Neural cell (in vitro differentiated cells): ENCODE data around the gene RAB11FIP4. TPM values are rescaled to one million over a fixed set of nuclear protein-coding genes. Genes with fewer than 3 reads are reported as not detected.

Source experiments
- H2AFZ ChIP-seq: fragments of 200-600, 300-800 bp; sonication (generic), shearing (Covaris generic); 2 replicates; pipeline ENCODE4 v1.6.0; 2014; ENCODE audit warnings: low read depth, mild to moderate bottlenecking, antibody characterized with exemption, low read length, moderate library complexity
- H3F3A ChIP-seq: fragments of 200-600 bp; shearing (Covaris generic); 2 replicates; pipeline ENCODE4 v1.6.1; 2016; ENCODE audit warnings: mild to moderate bottlenecking, moderate library complexity, mixed read lengths, antibody characterized with exemption, low read length; ENCODE audit not compliant: insufficient read depth, poor library complexity, severe bottlenecking
- H3K27ac ChIP-seq: fragments of 200-600, 300-800 bp; sonication (generic), shearing (Covaris generic); 2 replicates; pipeline ENCODE4 v1.5.1; 2014; ENCODE audit warnings: mild to moderate bottlenecking, low read length, moderate library complexity
- H3K27me3 ChIP-seq: fragments of 300-800, 200-600 bp; sonication (generic), shearing (Covaris generic); 2 replicates; pipeline ENCODE4 v1.6.0; 2014; ENCODE audit warnings: mild to moderate bottlenecking, low read depth, low read length, moderate library complexity; ENCODE audit not compliant: insufficient read depth
- H3K36me3 ChIP-seq: fragments of 300-800, 200-600 bp; sonication (generic), shearing (Covaris generic); 2 replicates; pipeline ENCODE4 v1.5.1; 2014; ENCODE audit warnings: mild to moderate bottlenecking, antibody characterized with exemption, low read length, moderate library complexity; ENCODE audit not compliant: insufficient read depth
- H3K4me2 ChIP-seq: fragments of 300-800, 200-600 bp; sonication (generic), shearing (Covaris generic); 2 replicates; pipeline ENCODE4 v1.6.0; 2014; ENCODE audit warnings: mild to moderate bottlenecking, low read length
- H3K4me3 ChIP-seq: fragments of 300-800, 200-600 bp; sonication (generic), shearing (Covaris generic); 2 replicates; pipeline ENCODE4 v1.5.1; 2014; ENCODE audit warnings: mild to moderate bottlenecking, low read length, moderate library complexity
- H3K79me2 ChIP-seq: fragments of 200-600 bp; shearing (Covaris generic); replicated peaks from 2 replicates; pipeline ENCODE4 v1.6.0; 2014; ENCODE audit warnings: mild to moderate bottlenecking, low read length, moderate library complexity; ENCODE audit not compliant: insufficient read depth
- H3K9ac ChIP-seq: fragments of 300-800, 200-600 bp; sonication (generic), shearing (Covaris generic); 2 replicates; pipeline ENCODE4 v1.6.1; 2016; ENCODE audit warnings: mild to moderate bottlenecking, low read length, mixed read lengths
- H3K9me2 ChIP-seq: fragments of 200-600 bp; shearing (Covaris generic); 2 replicates; pipeline ENCODE4 v1.6.1; 2016; ENCODE audit warnings: mild to moderate bottlenecking, low read length, mixed read lengths; ENCODE audit not compliant: insufficient read depth
- H3K9me3 ChIP-seq: fragments of 200-600, 300-800 bp; sonication (generic), shearing (Covaris generic); 2 replicates; pipeline ENCODE4 v1.6.1; 2016; ENCODE audit warnings: mild to moderate bottlenecking, mixed run types, low read length, moderate library complexity, mixed read lengths
- H4K20me1 ChIP-seq: fragments of 200-600 bp; shearing (Covaris generic); 2 replicates; pipeline ENCODE4 v1.6.1; 2016; ENCODE audit warnings: mild to moderate bottlenecking, mixed run types; ENCODE audit not compliant: insufficient read depth
- EP300 ChIP-seq: fragments of 450-650 bp; conservative IDR thresholded peaks from 2 replicates; pipeline ENCODE4 v1.6.1; 2014; ENCODE audit warnings: antibody characterized with exemption, mild to moderate bottlenecking, moderate library complexity; ENCODE audit not compliant: poor library complexity, severe bottlenecking
- EZH2 ChIP-seq: fragments of 200-600, 300-800 bp; shearing (Covaris generic), sonication (generic); IDR thresholded peaks from 2 replicates; pipeline ENCODE4 v1.6.1; 2014; ENCODE audit warnings: antibody characterized with exemption, low read length, borderline replicate concordance, mild to moderate bottlenecking; ENCODE audit not compliant: insufficient read depth, poor library complexity, severe bottlenecking
- MXI1 ChIP-seq: fragments of 450-650 bp; conservative IDR thresholded peaks from 2 replicates; pipeline ENCODE4 v1.6.1; 2014; ENCODE audit warnings: antibody characterized with exemption, mild to moderate bottlenecking; ENCODE audit not compliant: poor library complexity, severe bottlenecking
- POLR2AphosphoS5 ChIP-seq: IDR thresholded peaks from 2 replicates; pipeline ENCODE4 v1.6.1; 2012
- RAD21 ChIP-seq: fragments of 450-650 bp; conservative IDR thresholded peaks from 2 replicates; pipeline ENCODE4 v1.6.1; 2014; ENCODE audit warnings: antibody characterized with exemption, mild to moderate bottlenecking, moderate library complexity
- SMC3 ChIP-seq: fragments of 450-650 bp; conservative IDR thresholded peaks from 2 replicates; pipeline ENCODE4 v1.6.1; 2014; ENCODE audit warnings: antibody characterized with exemption, mild to moderate bottlenecking, moderate library complexity; ENCODE audit not compliant: poor library complexity
- TAF1 ChIP-seq: IDR thresholded peaks from 2 replicates; pipeline ENCODE4 v1.6.1; 2012; ENCODE audit warnings: low read depth
- polyA plus RNA-seq: library from polyadenylated mRNA; depleted of rRNA; stranded (reverse); fragments of >200 nt; gene quantifications from 2 replicates; pipeline ENCODE4 v1.2.3, GENCODE V29; 2014
- TF ChIP-seq, protein P1 (sequence below): IDR thresholded peaks from 2 replicates; pipeline ENCODE4 v1.6.1; 2012; ENCODE audit warnings: borderline replicate concordance
- TF ChIP-seq, protein P2 (sequence below): fragments of 450-650 bp; IDR thresholded peaks from 2 replicates; pipeline ENCODE4 v1.5.1; 2014; ENCODE audit warnings: antibody characterized with exemption, mild to moderate bottlenecking, moderate library complexity; ENCODE audit not compliant: poor library complexity, severe bottlenecking

Gene RAB11FIP4
- polyA plus RNA-seq, 1 donor from 2014 or later: 14.4 TPM

DNA sequence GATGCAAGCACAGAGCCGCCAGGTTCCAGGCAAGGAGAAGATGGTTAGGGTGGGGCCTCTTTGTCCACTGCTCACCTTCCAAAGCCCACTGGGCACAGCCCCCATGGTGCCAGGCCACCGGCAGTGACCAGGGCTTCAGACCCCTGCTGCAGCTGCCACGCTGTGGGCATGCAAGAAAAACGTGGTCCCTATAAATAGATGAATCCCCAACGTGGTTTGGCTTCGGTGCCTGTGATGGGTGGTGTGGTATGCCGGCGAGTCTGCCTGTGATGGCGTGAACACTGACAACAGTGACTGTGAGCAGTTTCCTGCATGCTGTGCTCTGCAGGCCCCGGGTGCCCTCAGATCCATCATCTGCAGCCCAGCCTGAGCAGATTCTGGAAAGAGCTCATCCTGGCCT, 36.6 kb downstream of the RAB11FIP4 start:
- no peaks in the 10 kb centered on the region for H3K9me3 ChIP-seq
- no peak overlapping the region for H3K9ac ChIP-seq
- H3K4me2 ChIP-seq: no peak overlapping the region
- no peaks in the 10 kb centered on the region for H3K27me3 ChIP-seq
- no peaks in the 10 kb centered on the region for H3F3A ChIP-seq
- TF ChIP-seq MXI1 (no peak), TAF1 (no peak), POLR2AphosphoS5 (no peak), RAD21 (no peak), EP300 (no peak), EZH2 (no peak), SMC3 (no peak)
- TF ChIP-seq, protein P1, sequence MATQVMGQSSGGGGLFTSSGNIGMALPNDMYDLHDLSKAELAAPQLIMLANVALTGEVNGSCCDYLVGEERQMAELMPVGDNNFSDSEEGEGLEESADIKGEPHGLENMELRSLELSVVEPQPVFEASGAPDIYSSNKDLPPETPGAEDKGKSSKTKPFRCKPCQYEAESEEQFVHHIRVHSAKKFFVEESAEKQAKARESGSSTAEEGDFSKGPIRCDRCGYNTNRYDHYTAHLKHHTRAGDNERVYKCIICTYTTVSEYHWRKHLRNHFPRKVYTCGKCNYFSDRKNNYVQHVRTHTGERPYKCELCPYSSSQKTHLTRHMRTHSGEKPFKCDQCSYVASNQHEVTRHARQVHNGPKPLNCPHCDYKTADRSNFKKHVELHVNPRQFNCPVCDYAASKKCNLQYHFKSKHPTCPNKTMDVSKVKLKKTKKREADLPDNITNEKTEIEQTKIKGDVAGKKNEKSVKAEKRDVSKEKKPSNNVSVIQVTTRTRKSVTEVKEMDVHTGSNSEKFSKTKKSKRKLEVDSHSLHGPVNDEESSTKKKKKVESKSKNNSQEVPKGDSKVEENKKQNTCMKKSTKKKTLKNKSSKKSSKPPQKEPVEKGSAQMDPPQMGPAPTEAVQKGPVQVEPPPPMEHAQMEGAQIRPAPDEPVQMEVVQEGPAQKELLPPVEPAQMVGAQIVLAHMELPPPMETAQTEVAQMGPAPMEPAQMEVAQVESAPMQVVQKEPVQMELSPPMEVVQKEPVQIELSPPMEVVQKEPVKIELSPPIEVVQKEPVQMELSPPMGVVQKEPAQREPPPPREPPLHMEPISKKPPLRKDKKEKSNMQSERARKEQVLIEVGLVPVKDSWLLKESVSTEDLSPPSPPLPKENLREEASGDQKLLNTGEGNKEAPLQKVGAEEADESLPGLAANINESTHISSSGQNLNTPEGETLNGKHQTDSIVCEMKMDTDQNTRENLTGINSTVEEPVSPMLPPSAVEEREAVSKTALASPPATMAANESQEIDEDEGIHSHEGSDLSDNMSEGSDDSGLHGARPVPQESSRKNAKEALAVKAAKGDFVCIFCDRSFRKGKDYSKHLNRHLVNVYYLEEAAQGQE: no peak
- TF ChIP-seq, protein P2, sequence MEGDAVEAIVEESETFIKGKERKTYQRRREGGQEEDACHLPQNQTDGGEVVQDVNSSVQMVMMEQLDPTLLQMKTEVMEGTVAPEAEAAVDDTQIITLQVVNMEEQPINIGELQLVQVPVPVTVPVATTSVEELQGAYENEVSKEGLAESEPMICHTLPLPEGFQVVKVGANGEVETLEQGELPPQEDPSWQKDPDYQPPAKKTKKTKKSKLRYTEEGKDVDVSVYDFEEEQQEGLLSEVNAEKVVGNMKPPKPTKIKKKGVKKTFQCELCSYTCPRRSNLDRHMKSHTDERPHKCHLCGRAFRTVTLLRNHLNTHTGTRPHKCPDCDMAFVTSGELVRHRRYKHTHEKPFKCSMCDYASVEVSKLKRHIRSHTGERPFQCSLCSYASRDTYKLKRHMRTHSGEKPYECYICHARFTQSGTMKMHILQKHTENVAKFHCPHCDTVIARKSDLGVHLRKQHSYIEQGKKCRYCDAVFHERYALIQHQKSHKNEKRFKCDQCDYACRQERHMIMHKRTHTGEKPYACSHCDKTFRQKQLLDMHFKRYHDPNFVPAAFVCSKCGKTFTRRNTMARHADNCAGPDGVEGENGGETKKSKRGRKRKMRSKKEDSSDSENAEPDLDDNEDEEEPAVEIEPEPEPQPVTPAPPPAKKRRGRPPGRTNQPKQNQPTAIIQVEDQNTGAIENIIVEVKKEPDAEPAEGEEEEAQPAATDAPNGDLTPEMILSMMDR: no peak
- H4K20me1 ChIP-seq: no peaks in the 10 kb centered on the region
- H3K27ac ChIP-seq: no peak overlapping the region
- H2AFZ ChIP-seq: no peak overlapping the region
- no peaks in the 10 kb centered on the region for H3K36me3 ChIP-seq
- no peak overlapping the region for H3K4me3 ChIP-seq
- no peaks in the 10 kb centered on the region for H3K9me2 ChIP-seq
- H3K79me2 ChIP-seq: no peaks in the 10 kb centered on the region

DNA sequence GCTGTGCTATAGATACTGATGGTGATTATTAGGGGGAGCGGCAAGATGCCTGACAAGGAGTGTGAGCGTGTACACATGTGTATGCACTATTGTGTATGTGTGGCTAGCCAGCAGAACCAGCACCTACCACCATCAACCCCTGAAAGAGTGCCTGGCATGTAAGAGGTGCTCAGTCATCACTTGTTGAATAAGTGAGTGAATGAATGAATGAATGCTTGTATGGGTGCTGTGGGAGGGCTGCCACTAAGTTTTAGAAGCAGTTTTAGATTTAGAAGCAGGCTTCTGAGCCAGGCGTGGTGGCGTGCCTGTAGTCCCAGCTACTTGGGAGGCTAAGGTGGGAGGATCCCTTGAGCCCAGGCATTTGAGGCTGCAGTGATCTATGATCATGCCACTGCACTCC, 37.0 kb downstream of the RAB11FIP4 start:
- no peak overlapping the region for H3K4me3 ChIP-seq
- H3K9me2 ChIP-seq: no peaks in the 10 kb centered on the region
- H2AFZ ChIP-seq: no peak overlapping the region
- H3K4me2 ChIP-seq: no peak overlapping the region
- TF ChIP-seq MXI1: no peak
- TF ChIP-seq, protein P1: no peak
- no peak for TF ChIP-seq RAD21
- TF ChIP-seq TAF1: no peak
- no peak for TF ChIP-seq SMC3
- TF ChIP-seq, protein P2: no peak
- no peaks in the 10 kb centered on the region for H3K27me3 ChIP-seq
- H3K9ac ChIP-seq: no peak overlapping the region
- H3K79me2 ChIP-seq: no peaks in the 10 kb centered on the region
- H4K20me1 ChIP-seq: no peaks in the 10 kb centered on the region
- H3F3A ChIP-seq: no peaks in the 10 kb centered on the region
- H3K27ac ChIP-seq: no peak overlapping the region
- H3K36me3 ChIP-seq: no peaks in the 10 kb centered on the region
- H3K9me3 ChIP-seq: no peaks in the 10 kb centered on the region
